ENCODE measurements around the gene PHF11. TPM values are rescaled to one million over a fixed set of nuclear protein-coding genes. Genes with fewer than 3 reads are reported as not detected.

Gene PHF11
- total and polyA plus RNA-seq, 2 of the 13 experiments (the other 11 are each of a cell fraction or from before 2014, with no cell fraction given): 15.8 to 22.0 TPM

DNA sequence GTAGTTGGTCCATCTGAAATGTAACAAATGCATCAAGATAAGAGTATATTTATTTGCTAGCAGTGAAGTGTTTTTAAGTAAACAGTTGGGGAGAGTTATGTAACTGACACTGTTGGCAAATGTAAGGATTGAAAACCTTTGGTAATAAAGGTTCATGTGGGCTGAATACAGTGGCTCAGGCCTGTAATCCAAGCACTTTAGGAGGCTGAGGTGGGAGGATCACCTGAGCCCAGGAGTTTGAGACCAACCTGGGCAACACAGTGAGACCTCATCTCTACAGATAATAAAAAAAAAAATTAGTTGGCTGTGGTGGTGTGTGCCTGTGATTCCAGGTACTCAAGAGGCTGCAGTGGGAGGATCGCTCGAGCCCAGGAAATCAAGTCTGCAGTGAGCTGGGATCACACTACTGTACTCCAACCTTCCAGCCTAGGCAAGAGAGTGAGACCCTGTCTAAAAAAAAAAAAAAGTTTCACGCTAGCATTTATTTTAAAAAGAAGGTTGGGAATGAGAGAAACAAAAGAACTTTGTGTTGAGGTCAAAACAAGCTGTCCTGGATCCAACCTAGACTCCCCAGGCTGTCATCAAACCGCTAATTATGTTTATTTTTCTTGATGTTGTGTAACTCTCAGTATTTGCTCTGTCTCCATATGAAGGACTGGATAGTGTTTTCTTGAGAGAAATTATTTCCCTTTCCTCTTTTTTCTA, 31.0 kb upstream of the PHF11 start (continued):
- TF ChIP-seq, protein P1, sequence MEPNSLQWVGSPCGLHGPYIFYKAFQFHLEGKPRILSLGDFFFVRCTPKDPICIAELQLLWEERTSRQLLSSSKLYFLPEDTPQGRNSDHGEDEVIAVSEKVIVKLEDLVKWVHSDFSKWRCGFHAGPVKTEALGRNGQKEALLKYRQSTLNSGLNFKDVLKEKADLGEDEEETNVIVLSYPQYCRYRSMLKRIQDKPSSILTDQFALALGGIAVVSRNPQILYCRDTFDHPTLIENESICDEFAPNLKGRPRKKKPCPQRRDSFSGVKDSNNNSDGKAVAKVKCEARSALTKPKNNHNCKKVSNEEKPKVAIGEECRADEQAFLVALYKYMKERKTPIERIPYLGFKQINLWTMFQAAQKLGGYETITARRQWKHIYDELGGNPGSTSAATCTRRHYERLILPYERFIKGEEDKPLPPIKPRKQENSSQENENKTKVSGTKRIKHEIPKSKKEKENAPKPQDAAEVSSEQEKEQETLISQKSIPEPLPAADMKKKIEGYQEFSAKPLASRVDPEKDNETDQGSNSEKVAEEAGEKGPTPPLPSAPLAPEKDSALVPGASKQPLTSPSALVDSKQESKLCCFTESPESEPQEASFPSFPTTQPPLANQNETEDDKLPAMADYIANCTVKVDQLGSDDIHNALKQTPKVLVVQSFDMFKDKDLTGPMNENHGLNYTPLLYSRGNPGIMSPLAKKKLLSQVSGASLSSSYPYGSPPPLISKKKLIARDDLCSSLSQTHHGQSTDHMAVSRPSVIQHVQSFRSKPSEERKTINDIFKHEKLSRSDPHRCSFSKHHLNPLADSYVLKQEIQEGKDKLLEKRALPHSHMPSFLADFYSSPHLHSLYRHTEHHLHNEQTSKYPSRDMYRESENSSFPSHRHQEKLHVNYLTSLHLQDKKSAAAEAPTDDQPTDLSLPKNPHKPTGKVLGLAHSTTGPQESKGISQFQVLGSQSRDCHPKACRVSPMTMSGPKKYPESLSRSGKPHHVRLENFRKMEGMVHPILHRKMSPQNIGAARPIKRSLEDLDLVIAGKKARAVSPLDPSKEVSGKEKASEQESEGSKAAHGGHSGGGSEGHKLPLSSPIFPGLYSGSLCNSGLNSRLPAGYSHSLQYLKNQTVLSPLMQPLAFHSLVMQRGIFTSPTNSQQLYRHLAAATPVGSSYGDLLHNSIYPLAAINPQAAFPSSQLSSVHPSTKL (CRISPR knock-in tag; IDR thresholded peaks at IDR 0.05): peak; percentile 91
- TF ChIP-seq SIX1 (CRISPR knock-in tag; IDR thresholded peaks at IDR 0.05; ENCODE audit: borderline replicate concordance) (peak; percentile 55; the same call in 1 of the 2 replicates), FOXP1 (IDR thresholded peaks at IDR 0.05) (0 out of 2 replicates have a peak, but pooled peaks have one; percentile 33), FOXP1 (CRISPR knock-in tag; IDR thresholded peaks at IDR 0.05) (peak; percentile 81), TCF7 (IDR thresholded peaks at IDR 0.05; ENCODE audit: low read depth) (peak; percentile 68), ZNF564 (CRISPR knock-in tag; IDR thresholded peaks at IDR 0.05) (no peak), CEBPG (CRISPR knock-in tag; IDR thresholded peaks at IDR 0.05) (peak; percentile 87), ARNT2 (CRISPR knock-in tag; IDR thresholded peaks at IDR 0.05; ENCODE audit: low read depth) (0 out of 2 replicates have a peak, but pooled peaks have one; percentile 48), ASH2L (IDR thresholded peaks at IDR 0.05; ENCODE audit: insufficient read length, low read depth, low read length) (peak; percentile 49), NFRKB (IDR thresholded peaks at IDR 0.05) (no peak), HOXA9 (CRISPR knock-in tag; IDR thresholded peaks at IDR 0.05; ENCODE audit: borderline replicate concordance) (no peak), ZNF34 (CRISPR knock-in tag; IDR thresholded peaks at IDR 0.05; ENCODE audit: borderline replicate concordance) (no peak), ZNF263 (CRISPR knock-in tag; IDR thresholded peaks at IDR 0.05) (0 out of 2 replicates have a peak, but pooled peaks have one; percentile 24), ZFP62 (CRISPR knock-in tag; IDR thresholded peaks at IDR 0.05) (no peak), SSRP1 (CRISPR knock-in tag; IDR thresholded peaks at IDR 0.05) (no peak), GATAD2A (CRISPR knock-in tag; IDR thresholded peaks at IDR 0.05) (peak; percentile 73), ZNF704 (CRISPR knock-in tag; IDR thresholded peaks at IDR 0.05; ENCODE audit: borderline replicate concordance) (no peak)
- TF ChIP-seq, protein P2, sequence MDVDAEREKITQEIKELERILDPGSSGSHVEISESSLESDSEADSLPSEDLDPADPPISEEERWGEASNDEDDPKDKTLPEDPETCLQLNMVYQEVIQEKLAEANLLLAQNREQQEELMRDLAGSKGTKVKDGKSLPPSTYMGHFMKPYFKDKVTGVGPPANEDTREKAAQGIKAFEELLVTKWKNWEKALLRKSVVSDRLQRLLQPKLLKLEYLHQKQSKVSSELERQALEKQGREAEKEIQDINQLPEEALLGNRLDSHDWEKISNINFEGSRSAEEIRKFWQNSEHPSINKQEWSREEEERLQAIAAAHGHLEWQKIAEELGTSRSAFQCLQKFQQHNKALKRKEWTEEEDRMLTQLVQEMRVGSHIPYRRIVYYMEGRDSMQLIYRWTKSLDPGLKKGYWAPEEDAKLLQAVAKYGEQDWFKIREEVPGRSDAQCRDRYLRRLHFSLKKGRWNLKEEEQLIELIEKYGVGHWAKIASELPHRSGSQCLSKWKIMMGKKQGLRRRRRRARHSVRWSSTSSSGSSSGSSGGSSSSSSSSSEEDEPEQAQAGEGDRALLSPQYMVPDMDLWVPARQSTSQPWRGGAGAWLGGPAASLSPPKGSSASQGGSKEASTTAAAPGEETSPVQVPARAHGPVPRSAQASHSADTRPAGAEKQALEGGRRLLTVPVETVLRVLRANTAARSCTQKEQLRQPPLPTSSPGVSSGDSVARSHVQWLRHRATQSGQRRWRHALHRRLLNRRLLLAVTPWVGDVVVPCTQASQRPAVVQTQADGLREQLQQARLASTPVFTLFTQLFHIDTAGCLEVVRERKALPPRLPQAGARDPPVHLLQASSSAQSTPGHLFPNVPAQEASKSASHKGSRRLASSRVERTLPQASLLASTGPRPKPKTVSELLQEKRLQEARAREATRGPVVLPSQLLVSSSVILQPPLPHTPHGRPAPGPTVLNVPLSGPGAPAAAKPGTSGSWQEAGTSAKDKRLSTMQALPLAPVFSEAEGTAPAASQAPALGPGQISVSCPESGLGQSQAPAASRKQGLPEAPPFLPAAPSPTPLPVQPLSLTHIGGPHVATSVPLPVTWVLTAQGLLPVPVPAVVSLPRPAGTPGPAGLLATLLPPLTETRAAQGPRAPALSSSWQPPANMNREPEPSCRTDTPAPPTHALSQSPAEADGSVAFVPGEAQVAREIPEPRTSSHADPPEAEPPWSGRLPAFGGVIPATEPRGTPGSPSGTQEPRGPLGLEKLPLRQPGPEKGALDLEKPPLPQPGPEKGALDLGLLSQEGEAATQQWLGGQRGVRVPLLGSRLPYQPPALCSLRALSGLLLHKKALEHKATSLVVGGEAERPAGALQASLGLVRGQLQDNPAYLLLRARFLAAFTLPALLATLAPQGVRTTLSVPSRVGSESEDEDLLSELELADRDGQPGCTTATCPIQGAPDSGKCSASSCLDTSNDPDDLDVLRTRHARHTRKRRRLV (CRISPR knock-in tag; IDR thresholded peaks at IDR 0.05): no peak
- TF ChIP-seq, protein P3, sequence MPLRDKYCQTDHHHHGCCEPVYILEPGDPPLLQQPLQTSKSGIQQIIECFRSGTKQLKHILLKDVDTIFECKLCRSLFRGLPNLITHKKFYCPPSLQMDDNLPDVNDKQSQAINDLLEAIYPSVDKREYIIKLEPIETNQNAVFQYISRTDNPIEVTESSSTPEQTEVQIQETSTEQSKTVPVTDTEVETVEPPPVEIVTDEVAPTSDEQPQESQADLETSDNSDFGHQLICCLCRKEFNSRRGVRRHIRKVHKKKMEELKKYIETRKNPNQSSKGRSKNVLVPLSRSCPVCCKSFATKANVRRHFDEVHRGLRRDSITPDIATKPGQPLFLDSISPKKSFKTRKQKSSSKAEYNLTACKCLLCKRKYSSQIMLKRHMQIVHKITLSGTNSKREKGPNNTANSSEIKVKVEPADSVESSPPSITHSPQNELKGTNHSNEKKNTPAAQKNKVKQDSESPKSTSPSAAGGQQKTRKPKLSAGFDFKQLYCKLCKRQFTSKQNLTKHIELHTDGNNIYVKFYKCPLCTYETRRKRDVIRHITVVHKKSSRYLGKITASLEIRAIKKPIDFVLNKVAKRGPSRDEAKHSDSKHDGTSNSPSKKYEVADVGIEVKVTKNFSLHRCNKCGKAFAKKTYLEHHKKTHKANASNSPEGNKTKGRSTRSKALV (CRISPR knock-in tag; IDR thresholded peaks at IDR 0.05): no peak

All from HepG2 (cell line).